Activated CD4-positive, alpha-beta T cell treated with anti-CD3 and anti-CD28 coated beads for 48 hours (primary cell): Measurements from ENCODE around the gene ACOT12.
"Not testable (repeated sequence)": the region's sequence is repeated elsewhere in the genome, so short reads cannot be mapped to it uniquely, and the experiment has no call there.

Experiments used
- DNase-seq: peaks from one replicate; pipeline ENCODE4 v3.0.0-alpha.2; 2020

Gene ACOT12

GRCh38 chr5:81336556-81336955 is 57.4 kb downstream of the ACOT12 start:
- no peak for DNase-seq

- DNase-seq, result no peak
Measured at GRCh38 chr5:81335946-81336345, 58.0 kb downstream of the ACOT12 start.

GRCh38 chr5:81334304-81335061 is 59.5 kb downstream of the ACOT12 start:
- no peak for DNase-seq

DNA sequence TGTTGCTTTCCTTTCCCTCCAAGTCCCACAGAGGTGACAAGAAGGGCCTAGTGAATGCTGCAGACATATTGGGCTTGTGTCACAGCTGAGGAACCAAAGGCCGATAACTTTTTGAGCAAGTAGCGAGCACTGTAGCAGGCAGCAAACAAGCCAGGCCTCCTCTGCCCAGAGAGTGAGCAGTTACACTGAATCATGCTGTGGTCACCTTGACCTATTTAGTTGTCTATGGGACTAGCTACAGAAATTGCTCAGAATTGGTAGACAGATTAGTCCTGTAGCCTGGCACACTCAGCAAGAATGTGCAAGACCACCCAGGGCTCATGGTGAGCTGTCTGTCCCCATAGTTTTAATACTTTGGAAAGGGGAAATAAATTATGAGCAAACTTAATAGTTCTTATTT is 67.4 kb downstream of the ACOT12 start:
- no peak for DNase-seq

GRCh38 chr5:81317536-81317935 is 76.4 kb downstream of the ACOT12 start:
- no peak for DNase-seq

DNA sequence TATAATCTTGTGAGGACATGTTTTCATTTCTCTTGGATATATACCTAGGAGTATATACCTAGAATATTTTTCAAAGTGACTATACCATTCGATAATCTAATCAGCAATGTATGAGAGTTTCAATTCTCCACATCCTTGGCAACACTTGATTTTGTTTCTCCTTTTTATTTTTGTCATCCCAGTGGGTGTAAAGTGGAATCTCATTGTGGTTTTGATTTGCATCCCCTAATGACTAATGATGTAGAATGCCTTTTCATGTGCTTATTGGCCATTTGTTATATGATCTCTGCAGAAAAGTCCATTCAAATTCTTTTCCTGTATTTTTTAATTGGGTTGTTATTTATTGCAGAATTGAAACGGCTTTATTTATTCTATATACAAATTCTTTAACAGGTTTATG is 77.4 kb downstream of the ACOT12 start:
- no peak for DNase-seq

GRCh38 chr5:81315830-81316229 is 78.1 kb downstream of the ACOT12 start:
- DNase-seq, result no peak

DNA sequence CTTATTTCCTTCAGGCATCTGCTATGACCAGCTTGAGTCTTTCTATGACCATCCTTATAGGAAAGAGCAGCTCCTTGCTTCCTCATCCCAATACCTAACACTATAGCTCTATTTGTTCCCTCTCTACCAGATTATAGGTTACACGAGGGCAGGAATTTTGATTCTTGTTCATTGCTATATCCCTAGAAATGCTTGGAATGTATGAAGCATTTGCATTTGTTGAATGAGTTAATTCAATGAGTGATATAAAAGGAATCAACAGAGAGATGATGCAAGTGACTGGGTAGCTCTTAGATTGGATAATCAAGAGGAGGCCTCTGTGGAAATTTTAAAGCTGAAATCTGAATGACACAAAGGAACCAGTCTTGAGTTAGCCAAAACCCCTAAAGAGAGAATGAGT is 78.6 kb downstream of the ACOT12 start:
- DNase-seq, result no peak

- no peak for DNase-seq
Measured at GRCh38 chr5:81314581-81314980, 79.4 kb downstream of the ACOT12 start.

DNA sequence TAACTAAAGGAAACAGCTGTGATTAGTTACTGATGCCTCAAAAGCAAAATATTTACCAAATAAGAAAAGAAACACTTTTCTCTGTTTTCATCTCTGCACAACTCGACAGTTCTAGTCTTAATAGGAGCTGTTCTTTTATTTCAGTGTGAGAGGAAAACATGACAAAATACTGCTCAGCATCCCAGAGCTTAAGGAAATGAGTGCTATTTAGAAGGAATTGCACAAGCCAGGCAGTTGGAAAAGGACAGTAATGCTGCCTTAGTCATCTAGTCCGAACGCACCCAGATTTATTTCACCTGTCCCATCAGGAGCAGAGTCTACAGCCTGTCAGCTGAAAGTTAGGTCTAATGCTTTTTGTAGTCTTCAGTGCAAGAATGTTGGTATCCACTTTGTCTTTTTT is 80.2 kb downstream of the ACOT12 start:
- DNase-seq, result no peak

- no peak for DNase-seq
Measured at GRCh38 chr5:81313278-81313677, 80.7 kb downstream of the ACOT12 start.

GRCh38 chr5:81310402-81311063 is 83.4 kb downstream of the ACOT12 start:
- no peak for DNase-seq

- no peak for DNase-seq
Measured at GRCh38 chr5:81308836-81309235, 85.1 kb downstream of the ACOT12 start.

GRCh38 chr5:81305785-81306184 is 88.1 kb downstream of the ACOT12 start:
- no peak for DNase-seq

GRCh38 chr5:81303563-81303962 is 90.4 kb downstream of the ACOT12 start:
- no peak for DNase-seq

DNA sequence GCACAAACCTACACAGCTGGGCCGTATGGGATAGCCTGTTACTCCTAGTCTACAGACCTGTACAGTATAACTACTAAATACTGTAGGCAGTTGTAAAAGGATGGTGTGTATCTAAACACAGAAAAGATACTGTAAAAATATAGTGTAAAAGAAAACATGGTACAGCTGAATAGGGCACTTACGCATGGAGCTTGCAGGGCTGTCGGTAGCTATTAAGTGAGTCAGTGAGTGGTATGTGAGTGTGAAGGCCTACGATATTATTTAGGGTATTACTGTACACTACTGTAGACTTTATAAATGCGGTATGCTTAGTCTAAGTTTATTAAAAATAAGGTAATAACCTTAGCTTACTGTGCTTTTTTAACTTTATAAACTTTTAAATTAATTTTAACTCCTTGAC is 91.3 kb downstream of the ACOT12 start:
- DNase-seq, result no peak

GRCh38 chr5:81301271-81302015 is 92.5 kb downstream of the ACOT12 start, which contains the start of gene ZCCHC9:
Gene ZCCHC9, plus strand, starts transcription at chr5:81301587. Its CDS starts 3,171 bp downstream, at chr5:81304758.
- DNase-seq, result peak; percentile 95

GRCh38 chr5:81300921-81301270 is 93.0 kb downstream of the ACOT12 start:
- no peak for DNase-seq

GRCh38 chr5:81297531-81297930 is 96.4 kb downstream of the ACOT12 start:
- no peak for DNase-seq

- not testable (repeated sequence) for DNase-seq
Measured at GRCh38 chr5:81294021-81294420, 99.9 kb downstream of the ACOT12 start.

GRCh38 chr5:81292130-81292529 is 101.8 kb downstream of the ACOT12 start:
- no peak for DNase-seq

DNA sequence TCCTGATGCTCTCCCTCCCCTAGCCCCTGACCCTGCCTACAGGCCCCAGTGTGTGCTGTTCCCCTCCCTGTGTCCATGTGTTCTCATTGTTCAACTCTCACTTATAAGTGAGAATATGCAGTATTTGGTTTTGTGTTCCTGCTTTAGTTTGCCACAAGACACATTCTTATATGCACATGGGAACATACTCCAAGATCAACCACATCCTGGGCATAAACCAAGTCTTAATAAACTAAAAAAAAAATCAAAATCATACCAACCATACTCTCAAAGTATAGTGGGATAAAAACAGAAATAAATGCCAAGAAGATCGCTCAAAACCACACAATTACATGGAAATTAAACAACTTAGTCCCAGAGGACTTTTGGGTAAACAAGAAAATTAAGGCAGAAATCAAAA is 103.8 kb downstream of the ACOT12 start:
- no peak for DNase-seq

DNA sequence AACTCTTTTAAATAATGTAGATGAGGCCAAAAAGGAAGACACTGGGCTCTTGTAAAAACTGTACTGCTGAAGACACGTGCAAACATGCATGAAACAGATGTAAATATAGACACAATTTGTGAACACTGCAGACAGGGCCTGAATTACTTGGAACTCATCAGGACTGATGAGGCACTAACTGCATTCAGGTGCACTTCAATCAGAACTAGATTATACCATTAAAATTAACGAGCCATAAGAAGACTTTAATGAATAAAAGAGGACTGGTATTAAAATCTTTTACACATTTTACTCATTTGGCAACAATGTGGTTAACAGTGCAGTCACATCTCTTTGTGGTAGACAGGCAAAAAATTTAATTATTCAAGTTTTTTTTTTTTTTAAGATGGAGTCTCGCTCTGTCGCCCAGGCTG is 105.9 kb downstream of the ACOT12 start:
- no peak for DNase-seq

DNA sequence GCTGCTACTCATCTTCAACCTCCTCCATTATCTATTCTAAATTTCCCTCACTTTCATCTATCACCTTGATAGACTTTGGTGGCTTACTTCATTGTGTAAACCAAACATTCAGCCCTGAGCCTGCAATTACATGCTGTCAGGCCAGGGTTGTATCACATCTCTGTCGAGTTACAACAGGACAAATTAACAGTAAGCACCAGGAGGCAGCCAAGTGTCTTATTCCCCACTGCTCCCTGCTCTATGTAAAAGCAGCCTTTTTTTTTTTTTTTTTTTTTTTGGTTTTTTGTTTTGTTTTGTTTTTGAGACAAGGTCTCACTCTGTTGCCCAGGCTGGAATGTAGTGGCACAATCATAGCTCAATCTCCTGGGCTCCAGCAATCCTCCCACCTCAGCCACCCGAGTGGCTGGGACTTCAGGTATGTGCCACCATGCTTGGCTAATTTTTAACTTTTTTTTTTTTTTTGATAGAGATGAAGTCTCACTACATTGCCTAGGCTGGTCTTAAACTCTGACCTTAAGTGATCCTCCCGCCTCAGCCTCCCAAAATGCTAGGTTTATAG is 107.8 kb downstream of the ACOT12 start:
- DNase-seq, result no peak
